Activated CD8-positive, alpha-beta memory T cell treated with anti-CD3 and anti-CD28 coated beads for 24 hours (primary cell): ENCODE data around the gene CARHSP1.

Experiments
- DNase-seq: peaks from one replicate; pipeline ENCODE4 v3.0.0-alpha.2; 2020

The CARHSP1 gene

GRCh38 chr16:8869212-8869987 is 594 bp upstream of the CARHSP1 start:
- no peak for DNase-seq

- no peak for DNase-seq
Measured at GRCh38 chr16:8867932-8868415, 832 bp downstream of the CARHSP1 start.

- DNase-seq = peak; percentile 73
Measured at GRCh38 chr16:8867216-8867931, 1.4 kb downstream of the CARHSP1 start.

GRCh38 chr16:8866884-8867215 is 2.0 kb downstream of the CARHSP1 start:
- no peak for DNase-seq

GRCh38 chr16:8866118-8866883 is 2.5 kb downstream of the CARHSP1 start:
- DNase-seq = no peak

GRCh38 chr16:8865145-8865882 is 3.5 kb downstream of the CARHSP1 start:
- DNase-seq = no peak

GRCh38 chr16:8864480-8865110 is 4.2 kb downstream of the CARHSP1 start:
- no peak for DNase-seq

GRCh38 chr16:8863594-8864424 is 5.0 kb downstream of the CARHSP1 start:
- DNase-seq = no peak

GRCh38 chr16:8862309-8863130 is 6.3 kb downstream of the CARHSP1 start:
- no peak for DNase-seq

- no peak for DNase-seq
Measured at GRCh38 chr16:8861563-8862308, 7.1 kb downstream of the CARHSP1 start.

- DNase-seq = no peak
Measured at GRCh38 chr16:8859913-8860881, 8.6 kb downstream of the CARHSP1 start.

GRCh38 chr16:8858994-8859912 is 9.6 kb downstream of the CARHSP1 start:
- DNase-seq = no peak

GRCh38 chr16:8855972-8856371 is 12.8 kb downstream of the CARHSP1 start:
- no peak for DNase-seq

- DNase-seq = no peak
Measured at GRCh38 chr16:8855051-8855786, 13.6 kb downstream of the CARHSP1 start.

- DNase-seq = no peak
Measured at GRCh38 chr16:8854298-8854948, 14.4 kb downstream of the CARHSP1 start.

GRCh38 chr16:8853611-8854010 is 15.2 kb downstream of the CARHSP1 start:
- DNase-seq = no peak
